ENCODE measurements around the gene ACLY.
A peak's percentile ranks its signal among the peaks of the same experiment; 100 is the strongest.

DNA sequence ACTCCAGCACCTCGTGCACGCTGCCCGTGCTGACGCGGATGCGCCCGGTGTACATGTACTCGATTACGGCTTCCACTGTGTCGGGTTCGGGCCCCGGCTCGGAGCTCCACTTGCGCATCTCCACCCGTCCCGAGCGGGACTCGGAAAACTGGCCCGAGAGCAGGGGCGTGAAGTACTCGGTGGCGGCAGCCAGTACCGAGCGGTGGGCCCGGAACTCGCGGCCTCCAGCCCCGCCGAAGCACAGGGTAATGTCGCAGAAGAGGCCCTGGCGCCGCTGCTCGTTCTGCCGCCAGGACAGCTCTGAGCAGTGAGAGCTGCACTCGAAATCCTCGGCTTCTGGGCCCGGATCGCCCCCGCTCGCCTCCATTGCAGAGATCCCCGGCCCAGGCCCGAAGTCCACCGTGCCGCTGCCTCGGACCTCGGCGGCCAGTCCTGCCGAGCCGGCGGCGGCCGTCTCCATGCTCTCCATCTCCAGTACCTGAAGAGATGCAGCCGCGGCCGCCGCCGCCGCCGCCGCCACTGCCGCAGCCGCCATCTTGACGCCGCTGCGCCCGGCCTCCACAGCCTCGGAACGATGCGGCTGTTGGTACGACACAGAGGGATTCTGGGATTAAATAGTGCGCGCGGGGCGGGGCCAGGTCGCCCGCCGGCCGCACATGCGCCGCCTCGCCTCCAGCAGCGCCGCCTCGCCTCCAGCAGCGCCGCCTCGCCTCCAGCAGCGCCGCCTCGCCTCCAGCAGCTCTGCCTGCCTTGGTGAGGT is 53.7 kb downstream of the ACLY start, which contains the start of gene KLHL11:
- TF ChIP-seq CHD4 (IDR thresholded peaks at IDR 0.05), result no peak
- no peak for TF ChIP-seq BCL11A (IDR thresholded peaks at IDR 0.05; ENCODE audit: low read depth, low read length)
- TF ChIP-seq, protein P1, sequence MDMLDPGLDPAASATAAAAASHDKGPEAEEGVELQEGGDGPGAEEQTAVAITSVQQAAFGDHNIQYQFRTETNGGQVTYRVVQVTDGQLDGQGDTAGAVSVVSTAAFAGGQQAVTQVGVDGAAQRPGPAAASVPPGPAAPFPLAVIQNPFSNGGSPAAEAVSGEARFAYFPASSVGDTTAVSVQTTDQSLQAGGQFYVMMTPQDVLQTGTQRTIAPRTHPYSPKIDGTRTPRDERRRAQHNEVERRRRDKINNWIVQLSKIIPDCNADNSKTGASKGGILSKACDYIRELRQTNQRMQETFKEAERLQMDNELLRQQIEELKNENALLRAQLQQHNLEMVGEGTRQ (IDR thresholded peaks at IDR 0.05; ENCODE audit: borderline replicate concordance, low read depth, low read length), result no peak
- TF ChIP-seq POLR2A (IDR thresholded peaks at IDR 0.05; ENCODE audit: low read depth, low read length), result peak; percentile 93
- no peak; the same call in 1 of the 2 replicates for TF ChIP-seq MAX (IDR thresholded peaks at IDR 0.05; ENCODE audit: low read depth, low read length)
- TF ChIP-seq, protein P2, sequence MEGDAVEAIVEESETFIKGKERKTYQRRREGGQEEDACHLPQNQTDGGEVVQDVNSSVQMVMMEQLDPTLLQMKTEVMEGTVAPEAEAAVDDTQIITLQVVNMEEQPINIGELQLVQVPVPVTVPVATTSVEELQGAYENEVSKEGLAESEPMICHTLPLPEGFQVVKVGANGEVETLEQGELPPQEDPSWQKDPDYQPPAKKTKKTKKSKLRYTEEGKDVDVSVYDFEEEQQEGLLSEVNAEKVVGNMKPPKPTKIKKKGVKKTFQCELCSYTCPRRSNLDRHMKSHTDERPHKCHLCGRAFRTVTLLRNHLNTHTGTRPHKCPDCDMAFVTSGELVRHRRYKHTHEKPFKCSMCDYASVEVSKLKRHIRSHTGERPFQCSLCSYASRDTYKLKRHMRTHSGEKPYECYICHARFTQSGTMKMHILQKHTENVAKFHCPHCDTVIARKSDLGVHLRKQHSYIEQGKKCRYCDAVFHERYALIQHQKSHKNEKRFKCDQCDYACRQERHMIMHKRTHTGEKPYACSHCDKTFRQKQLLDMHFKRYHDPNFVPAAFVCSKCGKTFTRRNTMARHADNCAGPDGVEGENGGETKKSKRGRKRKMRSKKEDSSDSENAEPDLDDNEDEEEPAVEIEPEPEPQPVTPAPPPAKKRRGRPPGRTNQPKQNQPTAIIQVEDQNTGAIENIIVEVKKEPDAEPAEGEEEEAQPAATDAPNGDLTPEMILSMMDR (IDR thresholded peaks at IDR 0.05 in 2 of 3, conservative IDR thresholded peaks at IDR 0.05 in 1 of 3; ENCODE audit: control insufficient read depth in 2 of 3, extremely low read depth in 1 of 3, insufficient read depth in 1 of 3, low read depth in 3 of 3, low read length in 3 of 3), result no peak
- TF ChIP-seq GABPA (IDR thresholded peaks at IDR 0.05; ENCODE audit: low read depth), result no peak
- TF ChIP-seq FOXM1 (IDR thresholded peaks at IDR 0.05; ENCODE audit: low read depth, low read length), result no peak

Data from GM12878 (cell line).